ENCODE data around the gene SMAD6.

SMAD6 gene

DNA sequence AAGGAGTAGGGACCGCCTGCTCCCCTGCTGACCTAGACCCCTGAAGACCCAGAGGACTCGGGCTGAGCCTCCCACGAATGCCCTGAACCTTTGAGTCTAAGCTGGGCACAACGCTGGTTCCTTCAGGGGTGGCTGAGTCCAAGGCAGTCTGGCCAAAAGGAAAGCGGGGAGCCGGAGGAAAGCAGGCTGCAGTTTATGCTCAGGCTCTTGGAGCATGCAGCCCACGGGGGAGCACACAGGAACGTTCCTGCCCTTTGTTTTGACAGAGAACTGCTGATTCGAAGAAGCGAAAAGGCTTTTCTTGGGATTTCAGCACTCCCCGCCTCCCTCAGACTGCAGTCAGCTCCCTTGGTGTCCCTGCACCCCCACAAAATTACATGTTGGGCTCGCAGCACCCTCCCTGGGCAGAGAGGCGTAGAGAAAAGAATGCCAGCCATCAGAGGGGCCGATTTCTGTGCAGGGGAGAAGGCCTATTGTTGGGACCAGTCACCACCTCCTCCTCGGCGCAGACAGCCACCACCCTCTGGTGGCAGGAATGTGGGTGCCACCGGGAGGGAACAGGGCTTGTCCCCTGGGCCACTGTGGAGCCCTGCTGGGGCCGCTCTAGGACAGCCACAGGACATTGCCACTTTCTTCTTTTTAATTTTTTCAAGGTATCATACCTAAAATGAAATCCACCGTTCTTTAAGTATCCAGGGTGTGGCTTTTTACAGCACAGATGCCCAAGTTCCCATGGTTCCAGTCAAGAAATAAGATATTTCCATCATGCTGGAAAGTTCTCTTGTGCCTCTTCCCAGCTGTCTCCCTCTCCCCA lies 72.2 kb downstream of the SMAD6 start:
- no peak overlapping the region for H3K4me3 Mint-ChIP-seq
- H3K36me3 Mint-ChIP-seq (ENCODE audit: low read depth), result no peaks in the 10 kb centered on the region
- H3K27me3 Mint-ChIP-seq (ENCODE audit: low read depth, poor library complexity), result no peaks in the 10 kb centered on the region
- no peaks in the 10 kb centered on the region for H3K9me3 Mint-ChIP-seq
- peaks cover 91% of the 10 kb centered on the region for H3K4me1 Mint-ChIP-seq
- peak; percentile 92 for DNase-seq
- TF ChIP-seq, protein P1, sequence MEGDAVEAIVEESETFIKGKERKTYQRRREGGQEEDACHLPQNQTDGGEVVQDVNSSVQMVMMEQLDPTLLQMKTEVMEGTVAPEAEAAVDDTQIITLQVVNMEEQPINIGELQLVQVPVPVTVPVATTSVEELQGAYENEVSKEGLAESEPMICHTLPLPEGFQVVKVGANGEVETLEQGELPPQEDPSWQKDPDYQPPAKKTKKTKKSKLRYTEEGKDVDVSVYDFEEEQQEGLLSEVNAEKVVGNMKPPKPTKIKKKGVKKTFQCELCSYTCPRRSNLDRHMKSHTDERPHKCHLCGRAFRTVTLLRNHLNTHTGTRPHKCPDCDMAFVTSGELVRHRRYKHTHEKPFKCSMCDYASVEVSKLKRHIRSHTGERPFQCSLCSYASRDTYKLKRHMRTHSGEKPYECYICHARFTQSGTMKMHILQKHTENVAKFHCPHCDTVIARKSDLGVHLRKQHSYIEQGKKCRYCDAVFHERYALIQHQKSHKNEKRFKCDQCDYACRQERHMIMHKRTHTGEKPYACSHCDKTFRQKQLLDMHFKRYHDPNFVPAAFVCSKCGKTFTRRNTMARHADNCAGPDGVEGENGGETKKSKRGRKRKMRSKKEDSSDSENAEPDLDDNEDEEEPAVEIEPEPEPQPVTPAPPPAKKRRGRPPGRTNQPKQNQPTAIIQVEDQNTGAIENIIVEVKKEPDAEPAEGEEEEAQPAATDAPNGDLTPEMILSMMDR (IDR thresholded peaks at IDR 0.05), result peak; percentile 99
- H3K27ac Mint-ChIP-seq, result peak overlapping the region; percentile 98

DNA sequence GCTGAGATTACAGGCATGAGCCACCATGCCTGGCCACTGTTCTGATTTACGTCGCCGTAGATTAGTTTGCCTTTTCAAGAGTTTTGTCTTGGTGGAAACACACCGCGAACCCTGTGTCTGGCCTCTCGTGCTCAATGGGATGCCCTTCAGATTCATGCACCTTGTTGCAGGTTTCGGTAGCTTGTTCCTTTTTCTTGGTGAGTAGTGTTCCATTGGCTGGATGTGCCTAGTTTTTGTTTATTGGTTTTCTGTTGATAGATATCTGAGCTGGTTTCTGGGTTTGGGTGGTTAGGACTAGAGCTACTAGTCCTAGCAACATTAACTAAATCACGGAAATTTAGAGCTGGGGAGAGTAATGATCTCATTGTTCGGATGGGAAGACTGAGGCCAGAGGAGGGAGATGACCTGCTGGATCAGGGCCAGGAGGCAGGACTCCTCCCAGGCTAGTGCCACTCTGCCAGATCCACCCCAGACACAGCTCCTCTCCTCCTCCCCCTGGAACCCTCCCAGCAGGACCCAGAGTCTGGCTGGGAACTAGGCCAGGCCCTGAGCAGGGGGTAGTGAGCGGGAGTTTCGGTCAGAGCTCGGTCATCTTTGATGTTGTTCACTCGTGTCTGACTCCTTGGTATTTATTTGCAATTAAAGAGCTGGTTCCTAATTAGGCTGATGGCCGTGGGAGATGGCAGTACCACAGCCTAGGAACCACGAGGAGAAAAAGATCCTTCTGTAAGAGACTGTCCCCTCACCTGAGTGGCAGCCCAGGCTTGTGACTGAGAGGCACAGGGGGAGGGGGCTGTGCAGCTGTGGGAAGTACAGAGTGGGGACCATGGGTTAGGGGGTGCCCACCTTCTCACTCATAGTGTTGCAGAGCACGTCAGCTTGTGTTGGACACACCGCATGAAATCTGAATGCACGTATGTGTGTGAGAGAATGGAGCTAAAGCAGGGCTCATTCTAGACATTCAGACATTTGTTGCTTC lies 73.4 kb downstream of the SMAD6 start:
- H3K27me3 Mint-ChIP-seq (ENCODE audit: low read depth, poor library complexity), result no peaks in the 10 kb centered on the region
- H3K4me3 Mint-ChIP-seq, result no peak overlapping the region
- H3K4me1 Mint-ChIP-seq, result peaks cover 96% of the 10 kb centered on the region
- H3K9me3 Mint-ChIP-seq, result no peaks in the 10 kb centered on the region
- DNase-seq, result no peak
- no peaks in the 10 kb centered on the region for H3K36me3 Mint-ChIP-seq (ENCODE audit: low read depth)
- H3K27ac Mint-ChIP-seq, result peak overlapping the region; percentile 92
- TF ChIP-seq, protein P1 (IDR thresholded peaks at IDR 0.05), result no peak

- H3K27me3 Mint-ChIP-seq (ENCODE audit: low read depth, poor library complexity), result no peaks in the 10 kb centered on the region
- TF ChIP-seq, protein P1 (IDR thresholded peaks at IDR 0.05), result no peak
- H3K4me1 Mint-ChIP-seq, result peaks cover 83% of the 10 kb centered on the region
- no peaks in the 10 kb centered on the region for H3K9me3 Mint-ChIP-seq
- H3K27ac Mint-ChIP-seq, result peak overlapping the region; percentile 13
- no peaks in the 10 kb centered on the region for H3K36me3 Mint-ChIP-seq (ENCODE audit: low read depth)
- no peak for DNase-seq
- no peak overlapping the region for H3K4me3 Mint-ChIP-seq
Measured at GRCh38 chr15:66777054-66777453, 75.0 kb downstream of the SMAD6 start.

GRCh38 chr15:66777596-66778313 lies 75.7 kb downstream of the SMAD6 start:
- H3K9me3 Mint-ChIP-seq, result no peaks in the 10 kb centered on the region
- no peaks in the 10 kb centered on the region for H3K36me3 Mint-ChIP-seq (ENCODE audit: low read depth)
- DNase-seq, result no peak
- H3K27me3 Mint-ChIP-seq (ENCODE audit: low read depth, poor library complexity), result no peaks in the 10 kb centered on the region
- no peak overlapping the region for H3K27ac Mint-ChIP-seq
- H3K4me1 Mint-ChIP-seq, result peaks cover 77% of the 10 kb centered on the region
- TF ChIP-seq, protein P1 (IDR thresholded peaks at IDR 0.05), result no peak
- H3K4me3 Mint-ChIP-seq, result no peak overlapping the region

GRCh38 chr15:66778314-66778665 lies 76.3 kb downstream of the SMAD6 start:
- H3K27me3 Mint-ChIP-seq (ENCODE audit: low read depth, poor library complexity), result no peaks in the 10 kb centered on the region
- no peak for DNase-seq
- H3K4me1 Mint-ChIP-seq, result peaks cover 77% of the 10 kb centered on the region
- TF ChIP-seq, protein P1 (IDR thresholded peaks at IDR 0.05), result no peak
- no peak overlapping the region for H3K4me3 Mint-ChIP-seq
- H3K9me3 Mint-ChIP-seq, result no peaks in the 10 kb centered on the region
- peaks cover 5% of the 10 kb centered on the region for H3K36me3 Mint-ChIP-seq (ENCODE audit: low read depth)
- H3K27ac Mint-ChIP-seq, result no peak overlapping the region
